Measurements from ENCODE around the gene DDI2.
A peak's percentile ranks its signal among the peaks of the same experiment; 100 is the strongest.

- TF ChIP-seq POLR2AphosphoS5 (IDR thresholded peaks at IDR 0.05; ENCODE audit: borderline replicate concordance, low read depth, low read length) = peak; percentile 73
- no peak for TF ChIP-seq EZH2 (IDR thresholded peaks at IDR 0.05)
- TF ChIP-seq FOXP2 (optimal IDR thresholded peaks at IDR 0.05; ENCODE audit: control extremely low read depth, extremely low read length, insufficient read depth) = no peak
Observed at GRCh38 chr1:15616373-15617172, 685 bp upstream of the DDI2 start.

All from SK-N-MC (cell line).